MCF 10A (cell line): Measurements from ENCODE around the gene ADCK2. TPM values are rescaled to one million over a fixed set of nuclear protein-coding genes. Genes with fewer than 3 reads are reported as not detected.

ENCODE experiments used
- BruUV-seq: library from RNA; stranded (reverse); fragments of 400-500 nt; replicated peaks from 2 replicates; lab custom pipeline; 2021; lab: Mats Ljungman, UMichigan
- CTCF ChIA-PET: fragments of 300-600 bp; sonication (Branson Sonifier 250); formaldehyde crosslinking; extraction: SDS; loops from one replicate; lab custom pipeline; 2021; ENCODE audit warnings: antibody characterized with exemption, inconsistent platforms; lab: Yijun Ruan, JAX
- POLR2A ChIA-PET: fragments of 300-600, 350-650 bp; sonication (Branson Sonifier 250); formaldehyde crosslinking; extraction: SDS; loops from one replicate; lab custom pipeline; 2020; ENCODE audit warnings: antibody characterized with exemption, inconsistent platforms; lab: Yijun Ruan, JAX
- DNase-seq: peaks from one replicate; pipeline ENCODE4 v3.0.0-alpha.2; 2018; ENCODE audit not compliant: unreplicated experiment
- H3K27ac Mint-ChIP-seq: one replicate; pipeline ENCODE4 v1.8.0; 2022; ENCODE audit warnings: mild to moderate bottlenecking, low read depth, mixed read lengths; ENCODE audit not compliant: unreplicated experiment
- H3K27me3 Mint-ChIP-seq: one replicate; pipeline ENCODE4 v1.8.0; 2022; ENCODE audit warnings: mixed read lengths; ENCODE audit not compliant: insufficient read depth, unreplicated experiment
- H3K36me3 Mint-ChIP-seq: one replicate; pipeline ENCODE4 v1.8.0; 2022; ENCODE audit warnings: mild to moderate bottlenecking, moderate library complexity, mixed read lengths; ENCODE audit not compliant: insufficient read depth, unreplicated experiment
- H3K4me1 Mint-ChIP-seq: one replicate; pipeline ENCODE4 v1.8.0; 2022; ENCODE audit warnings: mixed read lengths; ENCODE audit not compliant: insufficient read depth, unreplicated experiment
- H3K4me3 Mint-ChIP-seq: one replicate; pipeline ENCODE4 v1.8.0; 2022; ENCODE audit warnings: mild to moderate bottlenecking, moderate library complexity, mixed read lengths; ENCODE audit not compliant: unreplicated experiment
- H3K9me3 Mint-ChIP-seq: one replicate; pipeline ENCODE4 v1.8.0; 2022; ENCODE audit warnings: mixed read lengths; ENCODE audit not compliant: unreplicated experiment
- intact Hi-C: fragments of 100-400 bp; cut with micrococcal nuclease; formaldehyde crosslinking; loops from 2 replicates; pipeline ENCODE4 v1.14.1; 2022
- total RNA-seq: library from RNA; stranded (reverse); gene quantifications from 2 replicates; pipeline ENCODE4 v1.2.3, GENCODE V29; 2022
- TF ChIP-seq, protein P1 (sequence below): fragments of 200-600 bp; IDR thresholded peaks from one replicate; pipeline ENCODE4 v1.8.0; 2022; ENCODE audit warnings: antibody characterized with exemption, mild to moderate bottlenecking; ENCODE audit not compliant: unreplicated experiment

Gene ADCK2
- total RNA-seq, 1 experiment from 2014 or later = 22.2 TPM

DNA sequence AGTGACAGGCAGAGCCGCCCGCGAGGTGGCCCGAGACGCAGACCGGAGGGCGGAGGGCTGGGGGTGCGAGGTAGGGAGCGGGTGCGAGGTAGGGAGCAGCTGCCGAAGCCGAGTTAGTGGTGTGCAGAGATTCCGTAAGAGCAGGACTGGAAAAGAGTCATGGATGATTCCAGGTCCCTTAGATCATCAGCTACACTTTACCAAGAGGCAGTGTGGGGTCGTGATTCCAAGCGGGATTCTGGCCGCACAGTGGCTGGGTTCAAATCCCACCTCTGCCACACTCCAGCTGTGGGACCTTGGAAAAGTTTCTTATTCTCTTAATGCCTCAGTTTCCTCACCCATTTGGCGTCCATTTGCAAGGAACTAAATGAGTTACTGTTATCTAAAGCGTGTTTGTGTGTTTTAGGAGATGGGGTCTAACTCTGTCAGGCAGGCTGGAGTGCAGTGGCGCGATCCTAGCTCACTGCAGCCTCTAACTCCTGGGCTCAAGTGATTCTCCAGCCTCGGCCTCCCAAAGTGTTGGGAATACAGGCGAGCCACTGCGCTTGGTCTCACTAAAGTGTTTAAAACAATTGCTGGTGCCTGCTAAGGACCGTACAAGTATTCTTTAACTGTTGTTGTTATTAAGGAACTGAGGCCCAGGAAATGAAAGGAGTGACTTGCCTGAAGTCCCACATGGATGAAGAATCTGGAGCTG, 24.9 kb downstream of the ADCK2 start:
- H3K27me3 Mint-ChIP-seq = no peaks in the 10 kb centered on the region
- peaks cover 20% of the 10 kb centered on the region for H3K4me1 Mint-ChIP-seq
- H3K27ac Mint-ChIP-seq = peak overlapping the region; percentile 94
- no TSS peak for BruUV-seq
- intact Hi-C loops = loop anchor here (2.0 kb wide), 1 partner anchor 315 kb away; no protein-coding TSS in a partner anchor
- H3K36me3 Mint-ChIP-seq = peaks cover 15% of the 10 kb centered on the region
- CTCF ChIA-PET = interaction anchor here (0.5 to 0.8 kb wide), 2 partner anchors 172 to 382 kb away, joined by 3 to 7 read pairs; no protein-coding TSS in a partner anchor
- H3K9me3 Mint-ChIP-seq = no peaks in the 10 kb centered on the region
- POLR2A ChIA-PET = interaction anchor here (0.7 to 1.9 kb wide), 3 partner anchors 79 to 317 kb away, joined by 3 to 5 read pairs (median 4); no protein-coding TSS in a partner anchor
- TF ChIP-seq, protein P1, sequence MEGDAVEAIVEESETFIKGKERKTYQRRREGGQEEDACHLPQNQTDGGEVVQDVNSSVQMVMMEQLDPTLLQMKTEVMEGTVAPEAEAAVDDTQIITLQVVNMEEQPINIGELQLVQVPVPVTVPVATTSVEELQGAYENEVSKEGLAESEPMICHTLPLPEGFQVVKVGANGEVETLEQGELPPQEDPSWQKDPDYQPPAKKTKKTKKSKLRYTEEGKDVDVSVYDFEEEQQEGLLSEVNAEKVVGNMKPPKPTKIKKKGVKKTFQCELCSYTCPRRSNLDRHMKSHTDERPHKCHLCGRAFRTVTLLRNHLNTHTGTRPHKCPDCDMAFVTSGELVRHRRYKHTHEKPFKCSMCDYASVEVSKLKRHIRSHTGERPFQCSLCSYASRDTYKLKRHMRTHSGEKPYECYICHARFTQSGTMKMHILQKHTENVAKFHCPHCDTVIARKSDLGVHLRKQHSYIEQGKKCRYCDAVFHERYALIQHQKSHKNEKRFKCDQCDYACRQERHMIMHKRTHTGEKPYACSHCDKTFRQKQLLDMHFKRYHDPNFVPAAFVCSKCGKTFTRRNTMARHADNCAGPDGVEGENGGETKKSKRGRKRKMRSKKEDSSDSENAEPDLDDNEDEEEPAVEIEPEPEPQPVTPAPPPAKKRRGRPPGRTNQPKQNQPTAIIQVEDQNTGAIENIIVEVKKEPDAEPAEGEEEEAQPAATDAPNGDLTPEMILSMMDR = no peak
- DNase-seq = no peak
- H3K4me3 Mint-ChIP-seq = peak overlapping the region; percentile 86

DNA sequence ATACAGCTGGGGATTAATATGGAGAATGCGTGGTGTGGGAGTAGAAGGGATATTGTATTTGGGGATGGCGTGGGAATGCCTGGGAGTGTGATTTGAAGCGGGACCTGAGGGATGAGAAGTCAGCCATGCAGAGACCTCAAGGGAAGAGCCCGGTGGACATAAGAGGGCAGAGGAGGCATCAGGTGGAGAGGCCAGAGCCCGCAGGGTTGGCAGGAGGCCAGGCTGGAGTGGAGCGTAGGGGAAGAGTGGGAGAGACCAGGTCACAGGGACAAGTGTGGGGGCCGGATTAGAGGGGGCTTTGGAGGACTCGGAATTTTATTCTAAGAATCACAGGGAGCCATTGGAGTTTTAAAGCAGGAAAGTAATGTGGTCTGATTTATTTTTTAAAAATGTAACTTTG, 25.7 kb downstream of the ADCK2 start:
- intact Hi-C loops = no loop called here
- ChIA-PET CTCF (interaction anchor here (0.5 kb wide), 1 partner anchor 173 kb away, joined by 3 read pairs; no protein-coding TSS in a partner anchor), POLR2A (interaction anchor here (1.9 kb wide), 1 partner anchor 316 kb away, joined by 4 read pairs; no protein-coding TSS in a partner anchor)
- H3K36me3 Mint-ChIP-seq = peaks cover 23% of the 10 kb centered on the region
- no peaks in the 10 kb centered on the region for H3K27me3 Mint-ChIP-seq
- peak overlapping the region; percentile 86 for H3K4me3 Mint-ChIP-seq
- BruUV-seq = no TSS peak
- no peak for DNase-seq
- TF ChIP-seq, protein P1 = no peak
- H3K9me3 Mint-ChIP-seq = no peaks in the 10 kb centered on the region
- peak overlapping the region; percentile 21 for H3K27ac Mint-ChIP-seq
- H3K4me1 Mint-ChIP-seq = peaks cover 20% of the 10 kb centered on the region

DNA sequence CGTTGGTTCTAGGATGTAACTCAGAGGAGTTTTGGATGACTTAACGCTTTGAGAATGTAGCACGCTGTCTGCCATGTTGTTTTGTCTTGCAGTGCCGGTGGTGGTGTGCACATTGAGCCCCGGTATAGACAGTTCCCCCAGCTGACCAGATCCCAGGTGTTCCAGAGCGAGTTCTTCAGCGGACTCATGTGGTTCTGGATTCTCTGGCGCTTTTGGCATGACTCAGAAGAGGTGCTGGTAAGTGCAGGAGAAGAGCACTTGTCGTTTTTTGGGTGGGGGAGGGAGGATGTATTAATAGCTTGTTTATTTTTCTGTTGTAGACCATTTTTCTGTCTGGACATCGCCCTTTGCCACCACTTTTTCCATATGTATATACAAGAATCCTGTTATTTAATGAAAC, 30.0 kb downstream of the ADCK2 start:
- no peak for DNase-seq
- H3K4me1 Mint-ChIP-seq = peaks cover 19% of the 10 kb centered on the region
- BruUV-seq = no TSS peak
- ChIA-PET CTCF (interaction anchor here (0.7 kb wide), 1 partner anchor 45 kb away, joined by 5 read pairs; no protein-coding TSS in a partner anchor), POLR2A (no interaction called here)
- TF ChIP-seq, protein P1 = no peak
- no peaks in the 10 kb centered on the region for H3K9me3 Mint-ChIP-seq
- intact Hi-C loops = no loop called here
- no peak overlapping the region for H3K27ac Mint-ChIP-seq
- H3K36me3 Mint-ChIP-seq = peaks cover 41% of the 10 kb centered on the region
- no peak overlapping the region for H3K4me3 Mint-ChIP-seq
- no peaks in the 10 kb centered on the region for H3K27me3 Mint-ChIP-seq

DNA sequence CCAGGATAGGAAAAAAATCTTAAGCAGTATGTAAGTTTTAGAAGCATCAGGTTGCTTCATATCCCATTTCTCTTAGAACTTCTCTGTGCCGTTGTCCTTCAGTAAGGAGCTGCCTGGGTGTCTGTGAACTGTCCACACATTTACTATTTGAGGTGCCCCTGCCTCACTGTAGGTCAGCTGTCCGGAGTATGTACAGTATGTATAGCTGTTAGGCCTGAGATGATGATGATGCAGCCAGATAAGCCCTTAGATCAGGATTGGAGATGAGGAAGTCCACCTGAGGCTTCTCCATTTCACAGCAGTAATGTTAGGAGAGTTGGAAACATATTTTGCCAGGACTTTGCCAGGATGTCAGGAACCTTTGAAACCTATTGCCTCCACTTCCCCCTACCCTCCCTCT, 31.5 kb downstream of the ADCK2 start:
- POLR2A ChIA-PET = no interaction called here
- no TSS peak for BruUV-seq

More for the DNA sequence above, 31.5 kb downstream of the ADCK2 start:
- no peak for DNase-seq
- Mint-ChIP-seq H3K36me3 (peaks cover 36% of the 10 kb centered on the region), H3K4me3 (no peak overlapping the region), H3K9me3 (no peaks in the 10 kb centered on the region), H3K27ac (no peak overlapping the region), H3K4me1 (peaks cover 7% of the 10 kb centered on the region), H3K27me3 (no peaks in the 10 kb centered on the region)
- intact Hi-C loops = no loop called here
- CTCF ChIA-PET = no interaction called here
- TF ChIP-seq, protein P1 = no peak
